ENCODE data around the gene NFATC2IP. TPM values are rescaled to one million over a fixed set of nuclear protein-coding genes. Genes with fewer than 3 reads are reported as not detected.
"Not testable (repeated sequence)": the region's sequence is repeated elsewhere in the genome, so short reads cannot be mapped to it uniquely, and the experiment has no call there.

Gene NFATC2IP
- total and polyA plus RNA-seq, 4 donors = 6.9 to 38.5 (median 29.6) TPM

DNA sequence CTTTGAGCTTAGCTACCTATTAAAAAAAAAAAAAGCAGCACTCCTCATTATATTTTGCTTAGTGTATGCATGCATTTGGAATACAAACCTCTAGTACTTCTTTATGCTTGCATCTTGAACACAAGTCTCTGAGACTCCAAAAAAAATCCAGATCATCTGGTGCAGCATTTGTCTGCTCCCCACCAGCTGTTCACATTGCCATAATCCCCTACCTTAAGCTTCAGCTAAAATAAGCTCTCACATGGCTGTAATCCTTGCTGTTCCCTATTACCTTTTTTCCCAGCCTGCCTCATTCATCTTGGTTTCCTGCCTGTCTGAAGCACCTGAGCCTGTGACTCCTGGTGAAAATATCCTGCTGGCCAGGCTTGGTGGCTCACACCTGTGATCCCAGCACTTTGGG lies 7.5 kb upstream of the NFATC2IP start:
- ATAC-seq (ENCODE audit: low FRiP score) = no peak
- no peaks in the 10 kb centered on the region for H3K4me1 ChIP-seq (ENCODE audit: control insufficient read depth in 1 of 2, insufficient read depth in 2 of 2, low read length in 2 of 2)
- H3K36me3 ChIP-seq (ENCODE audit: control insufficient read depth in 1 of 2, insufficient read depth in 2 of 2, low read length in 1 of 2) = no peaks in the 10 kb centered on the region
- H3K27me3 ChIP-seq (ENCODE audit: control insufficient read depth in 1 of 2, insufficient read depth in 2 of 2, low read length in 1 of 2) = no peaks in the 10 kb centered on the region
- DNase-seq = no peak
- intact Hi-C loops (cut with DNase I) = no loop called here
- no peaks in the 10 kb centered on the region for H3K9me3 ChIP-seq (ENCODE audit: control insufficient read depth, low read length)
- no peak overlapping the region for H3K27ac ChIP-seq (ENCODE audit: low read depth in 1 of 2, low read length in 2 of 2)
- H3K4me3 ChIP-seq (ENCODE audit: low read length in 2 of 2) = no peak overlapping the region

DNA sequence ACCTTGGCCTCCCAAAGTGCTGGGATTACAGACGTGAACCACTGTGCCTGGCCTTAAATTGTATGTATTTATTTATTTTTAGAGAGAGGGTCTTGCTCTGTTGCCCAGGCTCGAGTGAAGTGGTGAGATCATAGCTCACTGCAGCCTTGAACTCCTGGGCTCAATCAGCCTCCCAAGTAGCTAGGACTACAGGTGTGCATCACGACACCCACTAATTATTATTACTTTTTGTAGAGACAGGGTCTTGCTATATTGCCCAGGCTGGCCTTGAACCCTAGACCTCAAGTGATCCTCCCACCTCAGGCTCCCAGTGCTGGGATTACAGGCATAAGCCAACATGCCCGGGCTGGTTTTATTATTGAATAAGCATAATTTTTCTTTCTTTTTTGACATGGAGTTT lies 4.1 kb upstream of the NFATC2IP start:
- Histone ChIP-seq H3K36me3 (ENCODE audit: control insufficient read depth in 1 of 2, insufficient read depth in 2 of 2, low read length in 1 of 2) (no peaks in the 10 kb centered on the region), H3K27me3 (ENCODE audit: control insufficient read depth in 1 of 2, insufficient read depth in 2 of 2, low read length in 1 of 2) (no peaks in the 10 kb centered on the region), H3K9me3 (ENCODE audit: control insufficient read depth, low read length) (no peaks in the 10 kb centered on the region), H3K4me1 (ENCODE audit: control insufficient read depth in 1 of 2, insufficient read depth in 2 of 2, low read length in 2 of 2) (peaks cover 0 to 1% of the 10 kb centered on the region in 2 donors), H3K4me3 (ENCODE audit: low read length in 2 of 2) (no peak overlapping the region), H3K27ac (ENCODE audit: low read depth in 1 of 2, low read length in 2 of 2) (no peak overlapping the region)
- DNase-seq (no peak), ATAC-seq (ENCODE audit: low FRiP score) (no peak)
- intact Hi-C loops (cut with DNase I) = loop anchor here (5.0 kb wide), 3 partner anchors 69 to 124 kb away; partner anchors contain the start of genes ATP2A1 (in 1 of the 2), ATXN2L (in 1 of the 2) and SH2B1 (in 1 of the 2)
- WGBS, 2 donors = 54 to 60% methylated on average over 4 of the region's 4 CpGs

DNA sequence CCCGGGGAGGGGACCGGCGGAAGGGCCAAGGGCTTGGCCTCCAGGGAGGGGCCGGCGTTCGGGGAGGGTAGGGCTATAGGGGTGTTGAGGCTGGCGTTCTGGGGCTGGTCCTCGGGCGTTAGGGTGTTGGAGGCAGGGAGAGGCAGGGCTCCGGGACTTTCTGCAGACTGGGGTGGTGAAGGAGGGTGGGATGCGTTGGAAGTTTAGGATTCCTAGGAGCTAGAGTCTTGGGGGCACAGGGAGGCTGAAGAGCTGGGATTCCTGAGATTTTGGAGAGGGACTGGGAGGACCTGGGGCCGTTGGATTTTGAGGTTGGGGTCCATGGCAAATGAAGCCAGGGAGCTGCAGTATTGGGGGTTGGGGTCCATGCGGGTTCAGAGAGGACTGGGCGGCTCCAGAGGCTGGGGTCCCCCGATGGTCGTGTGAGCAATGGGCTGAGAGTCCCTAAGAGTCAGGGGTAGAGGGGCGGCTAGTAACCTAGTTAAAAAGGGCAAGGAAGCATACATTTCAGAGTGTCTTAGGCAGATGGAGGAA lies 740 bp downstream of the NFATC2IP start:
- Histone ChIP-seq H3K27ac (ENCODE audit: low read depth in 1 of 2, low read length in 2 of 2) (peak overlapping the region in 1 of 2 donors; percentile 32), H3K9me3 (ENCODE audit: control insufficient read depth, low read length) (no peaks in the 10 kb centered on the region), H3K27me3 (ENCODE audit: control insufficient read depth in 1 of 2, insufficient read depth in 2 of 2, low read length in 1 of 2) (no peaks in the 10 kb centered on the region), H3K4me1 (ENCODE audit: control insufficient read depth in 1 of 2, insufficient read depth in 2 of 2, low read length in 2 of 2) (peaks cover 0 to 1% of the 10 kb centered on the region in 2 donors), H3K4me3 (ENCODE audit: low read length in 2 of 2) (peak overlapping the region; percentile 80 to 89), H3K36me3 (ENCODE audit: control insufficient read depth in 1 of 2, insufficient read depth in 2 of 2, low read length in 1 of 2) (peaks cover 0 to 1% of the 10 kb centered on the region in 2 donors)
- intact Hi-C loops (cut with DNase I) = loop anchor here in 1 of 2 donors (5.0 kb wide), 1 partner anchor 129 kb away; the partner anchor contains the start of gene ATXN2L
- 1% methylated on average over 17 of the region's 17 CpGs for WGBS, 2 donors
- no peak for ATAC-seq (ENCODE audit: low FRiP score)
- no peak for DNase-seq

DNA sequence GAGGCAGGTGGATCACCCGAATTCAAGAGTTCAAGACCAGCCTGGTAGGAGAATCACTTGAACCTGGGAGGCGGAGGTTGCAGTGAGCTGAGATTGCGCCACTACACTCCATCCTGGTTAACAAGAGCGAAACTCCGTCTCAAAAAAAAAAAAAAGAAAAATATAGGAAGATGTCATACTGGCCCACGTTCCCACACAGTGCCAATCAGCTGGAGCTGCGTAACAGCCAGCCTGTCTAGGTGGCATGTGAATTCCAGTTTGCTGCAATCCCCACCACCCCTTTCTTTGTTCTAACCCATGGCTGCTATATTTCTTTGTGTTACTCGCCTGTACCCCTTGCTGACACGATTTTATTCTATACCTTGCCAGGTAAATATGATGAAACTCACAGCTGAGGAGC lies 7.5 kb downstream of the NFATC2IP start:
- intact Hi-C loops (cut with DNase I) = no loop called here
- ATAC-seq (ENCODE audit: low FRiP score) = no peak
- no peaks in the 10 kb centered on the region for H3K27me3 ChIP-seq (ENCODE audit: control insufficient read depth in 1 of 2, insufficient read depth in 2 of 2, low read length in 1 of 2)
- no peaks in the 10 kb centered on the region for H3K9me3 ChIP-seq (ENCODE audit: control insufficient read depth, low read length)
- no peaks in the 10 kb centered on the region for H3K4me1 ChIP-seq (ENCODE audit: control insufficient read depth in 1 of 2, insufficient read depth in 2 of 2, low read length in 2 of 2)
- H3K27ac ChIP-seq (ENCODE audit: low read depth in 1 of 2, low read length in 2 of 2) = no peak overlapping the region
- WGBS, 2 donors = 89 to 93% methylated on average over 9 of the region's 9 CpGs
- H3K36me3 ChIP-seq (ENCODE audit: control insufficient read depth in 1 of 2, insufficient read depth in 2 of 2, low read length in 1 of 2) = peaks cover 0 to 1% of the 10 kb centered on the region in 2 donors
- DNase-seq = no peak
- H3K4me3 ChIP-seq (ENCODE audit: low read length in 2 of 2) = no peak overlapping the region

DNA sequence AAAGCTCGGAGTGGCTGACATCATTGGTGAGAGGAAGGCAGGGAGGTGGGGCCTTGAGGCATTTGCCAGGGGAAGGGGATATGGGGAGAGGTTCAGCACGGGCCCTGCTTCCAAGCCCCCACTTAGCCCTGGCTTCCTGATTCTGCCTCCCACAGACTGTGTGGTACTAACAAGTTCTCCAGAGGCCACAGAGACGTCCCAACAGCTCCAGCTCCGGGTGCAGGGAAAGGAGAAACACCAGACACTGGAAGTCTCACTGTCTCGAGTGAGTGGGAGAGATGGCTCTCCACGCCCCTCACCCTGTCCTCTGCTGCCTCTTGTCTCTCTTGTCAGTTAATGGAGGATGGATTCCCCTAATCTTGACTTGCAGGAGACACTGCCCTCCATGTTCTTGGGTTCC lies 8.1 kb downstream of the NFATC2IP start:
- peaks cover 0 to 1% of the 10 kb centered on the region in 2 donors for H3K36me3 ChIP-seq (ENCODE audit: control insufficient read depth in 1 of 2, insufficient read depth in 2 of 2, low read length in 1 of 2)
- H3K4me3 ChIP-seq (ENCODE audit: low read length in 2 of 2) = no peak overlapping the region
- no peaks in the 10 kb centered on the region for H3K4me1 ChIP-seq (ENCODE audit: control insufficient read depth in 1 of 2, insufficient read depth in 2 of 2, low read length in 2 of 2)
- H3K9me3 ChIP-seq (ENCODE audit: control insufficient read depth, low read length) = no peaks in the 10 kb centered on the region
- no peak overlapping the region for H3K27ac ChIP-seq (ENCODE audit: low read depth in 1 of 2, low read length in 2 of 2)
- ATAC-seq (ENCODE audit: low FRiP score) (no peak), DNase-seq (no peak)
- H3K27me3 ChIP-seq (ENCODE audit: control insufficient read depth in 1 of 2, insufficient read depth in 2 of 2, low read length in 1 of 2) = no peaks in the 10 kb centered on the region
- intact Hi-C loops (cut with DNase I) = no loop called here
- 84 to 89% methylated on average over 6 of the region's 6 CpGs for WGBS, 2 donors

DNA sequence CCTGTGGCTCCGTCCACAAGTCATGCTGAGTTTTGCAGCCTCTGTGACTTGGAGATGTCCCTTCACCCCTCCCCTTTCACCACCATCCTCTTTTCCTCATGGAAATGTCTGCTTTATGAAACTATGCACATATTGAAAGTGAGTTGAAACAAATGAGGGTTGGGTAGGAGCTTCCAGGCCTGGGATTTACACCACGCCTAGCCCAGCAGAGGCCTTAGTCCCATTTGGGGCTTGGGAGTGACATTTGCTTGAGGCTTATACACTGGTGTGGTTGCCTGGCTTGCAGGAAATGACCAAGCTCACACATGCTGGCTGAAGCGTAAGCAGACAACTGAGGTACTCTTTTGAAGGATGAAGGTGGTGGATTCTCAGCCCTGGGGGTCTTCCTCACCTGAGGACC lies 13.3 kb downstream of the NFATC2IP start:
- no peaks in the 10 kb centered on the region for H3K36me3 ChIP-seq (ENCODE audit: control insufficient read depth in 1 of 2, insufficient read depth in 2 of 2, low read length in 1 of 2)
- 90 to 97% methylated on average over 3 of the region's 3 CpGs for WGBS, 2 donors
- intact Hi-C loops (cut with DNase I) = no loop called here
- no peaks in the 10 kb centered on the region for H3K9me3 ChIP-seq (ENCODE audit: control insufficient read depth, low read length)
- ATAC-seq (ENCODE audit: low FRiP score) (no peak), DNase-seq (no peak)
- no peak overlapping the region for H3K27ac ChIP-seq (ENCODE audit: low read depth in 1 of 2, low read length in 2 of 2)
- no peaks in the 10 kb centered on the region for H3K27me3 ChIP-seq (ENCODE audit: control insufficient read depth in 1 of 2, insufficient read depth in 2 of 2, low read length in 1 of 2)
- H3K4me1 ChIP-seq (ENCODE audit: control insufficient read depth in 1 of 2, insufficient read depth in 2 of 2, low read length in 2 of 2) = no peaks in the 10 kb centered on the region
- no peak overlapping the region for H3K4me3 ChIP-seq (ENCODE audit: low read length in 2 of 2)

DNA sequence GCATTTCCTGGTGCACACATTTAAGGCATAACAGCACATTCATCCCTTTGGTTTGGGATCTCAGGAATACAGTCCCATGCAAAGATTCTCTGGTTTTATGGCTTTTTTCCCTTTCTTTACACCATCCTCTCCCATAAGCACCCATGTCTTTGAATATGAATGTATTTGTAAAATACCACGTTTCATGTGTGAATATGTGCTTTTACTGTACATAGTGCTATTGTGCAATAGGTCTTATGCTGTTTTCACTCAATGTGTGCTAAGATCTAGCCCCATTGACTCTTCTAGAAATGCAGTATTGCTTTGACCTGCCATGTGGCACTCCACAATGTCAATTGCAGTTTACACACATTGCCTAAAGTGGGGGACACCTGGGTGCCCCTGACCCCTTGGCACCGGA lies 13.8 kb downstream of the NFATC2IP start:
- Histone ChIP-seq H3K36me3 (ENCODE audit: control insufficient read depth in 1 of 2, insufficient read depth in 2 of 2, low read length in 1 of 2) (no peaks in the 10 kb centered on the region), H3K4me1 (ENCODE audit: control insufficient read depth in 1 of 2, insufficient read depth in 2 of 2, low read length in 2 of 2) (no peaks in the 10 kb centered on the region), H3K27ac (ENCODE audit: low read depth in 1 of 2, low read length in 2 of 2) (no peak overlapping the region), H3K4me3 (ENCODE audit: low read length in 2 of 2) (no peak overlapping the region), H3K9me3 (ENCODE audit: control insufficient read depth, low read length) (no peaks in the 10 kb centered on the region), H3K27me3 (ENCODE audit: control insufficient read depth in 1 of 2, insufficient read depth in 2 of 2, low read length in 1 of 2) (no peaks in the 10 kb centered on the region)
- ATAC-seq (ENCODE audit: low FRiP score) = no peak
- 90 to 92% methylated on average over 2 of the region's 2 CpGs for WGBS, 2 donors
- no peak for DNase-seq
- intact Hi-C loops (cut with DNase I) = no loop called here

DNA sequence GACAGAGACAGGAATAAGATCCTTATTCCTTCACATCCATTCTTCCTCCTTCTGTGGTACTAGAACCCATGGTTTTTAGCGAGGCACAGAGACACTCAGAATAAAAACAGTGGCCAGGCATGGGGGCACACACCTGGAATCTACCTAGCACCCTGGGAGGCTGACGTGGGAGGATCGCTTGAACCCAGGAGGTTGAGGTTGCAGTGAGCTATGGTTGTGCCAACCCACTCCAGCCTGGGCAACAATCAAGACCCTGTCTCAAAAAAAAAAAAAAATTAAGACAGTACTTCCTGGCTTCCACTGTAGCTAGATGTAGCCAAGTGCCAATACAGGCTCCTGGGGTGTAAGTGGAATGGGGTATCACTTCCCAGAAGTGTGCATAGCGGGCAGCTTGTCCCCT lies 16.4 kb downstream of the NFATC2IP start:
- Histone ChIP-seq H3K9me3 (ENCODE audit: control insufficient read depth, low read length) (no peaks in the 10 kb centered on the region), H3K27ac (ENCODE audit: low read depth in 1 of 2, low read length in 2 of 2) (no peak overlapping the region), H3K4me3 (ENCODE audit: low read length in 2 of 2) (no peak overlapping the region), H3K27me3 (ENCODE audit: control insufficient read depth in 1 of 2, insufficient read depth in 2 of 2, low read length in 1 of 2) (no peaks in the 10 kb centered on the region), H3K36me3 (ENCODE audit: control insufficient read depth in 1 of 2, insufficient read depth in 2 of 2, low read length in 1 of 2) (no peaks in the 10 kb centered on the region), H3K4me1 (ENCODE audit: control insufficient read depth in 1 of 2, insufficient read depth in 2 of 2, low read length in 2 of 2) (no peaks in the 10 kb centered on the region)
- no peak for ATAC-seq (ENCODE audit: low FRiP score)
- intact Hi-C loops (cut with DNase I) = no loop called here
- 86 to 89% methylated on average over 4 of the region's 4 CpGs for WGBS, 2 donors
- no peak for DNase-seq

DNA sequence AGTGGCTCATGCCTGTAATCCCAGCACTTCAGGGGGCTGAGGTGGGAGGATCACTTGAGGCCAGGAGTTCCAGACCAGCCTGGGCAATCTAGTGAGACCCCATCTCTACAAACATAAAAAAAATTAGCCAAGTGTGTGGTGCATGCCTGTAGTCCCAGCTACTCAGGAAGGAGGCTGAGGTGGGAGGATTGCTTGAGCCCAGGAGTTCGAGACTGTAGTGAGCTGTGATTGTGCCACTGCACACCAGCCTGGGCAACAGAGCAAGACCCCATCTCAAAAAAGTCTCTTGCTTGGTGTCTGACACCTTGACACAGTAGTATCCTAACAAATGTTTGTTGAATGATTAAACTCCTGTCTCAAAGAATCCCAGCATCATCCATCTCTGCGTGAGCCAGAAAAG lies 19.0 kb downstream of the NFATC2IP start:
- H3K27me3 ChIP-seq (ENCODE audit: control insufficient read depth in 1 of 2, insufficient read depth in 2 of 2, low read length in 1 of 2); H3K4me1 ChIP-seq (ENCODE audit: control insufficient read depth in 1 of 2, insufficient read depth in 2 of 2, low read length in 2 of 2); DNase-seq; H3K4me3 ChIP-seq (ENCODE audit: low read length in 2 of 2); H3K36me3 ChIP-seq (ENCODE audit: control insufficient read depth in 1 of 2, insufficient read depth in 2 of 2, low read length in 1 of 2); H3K27ac ChIP-seq (ENCODE audit: low read depth in 1 of 2, low read length in 2 of 2); H3K9me3 ChIP-seq (ENCODE audit: control insufficient read depth, low read length); intact Hi-C loops (cut with DNase I); ATAC-seq (ENCODE audit: low FRiP score): not testable (repeated sequence)
- WGBS, 2 donors = 88 to 90% methylated on average over 2 of the region's 2 CpGs
